Peyer's patch (tissue), 4 donors: ENCODE data around the gene LRCOL1.

Source experiments
- POLR2A ChIP-seq, 2 donors: fragments of 450-650 bp; IDR thresholded peaks; one replicate each; pipeline ENCODE4 v1.5.1; 2017; ENCODE audit warnings: antibody characterized with exemption in 2 of 2, mild to moderate bottlenecking in 2 of 2, moderate library complexity in 2 of 2
- TF ChIP-seq, protein P1 (sequence below), 6 experiments: fragments of 450-650 bp in 4 of 6; fragments of 200-600 bp in 2 of 6; sonication (generic) in 1 of 6; IDR thresholded peaks; one replicate each; pipeline ENCODE4 v1.5.1; 2017 to 2019; ENCODE audit warnings: antibody characterized with exemption in 6 of 6, mild to moderate bottlenecking in 3 of 6, moderate library complexity in 1 of 6

DNA sequence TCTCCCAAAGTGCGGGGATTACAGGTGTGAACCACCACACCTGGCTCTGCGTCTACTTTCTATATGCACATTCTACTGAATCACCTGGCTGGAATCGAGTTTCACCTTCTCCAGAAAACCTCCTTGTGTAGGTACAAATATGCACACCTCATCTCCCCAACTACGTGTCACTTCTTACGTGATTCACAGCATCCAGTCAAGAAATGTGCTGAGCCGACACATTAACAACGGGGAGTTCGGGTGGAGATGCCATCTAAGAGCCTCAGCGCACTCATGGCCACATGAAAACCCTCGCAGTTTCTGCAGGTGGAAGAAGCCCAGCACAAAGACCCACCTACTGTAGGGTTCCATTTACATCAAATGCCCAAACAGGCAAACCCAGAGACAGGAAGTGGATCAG is 37.5 kb upstream of the LRCOL1 start:
- no peak for TF ChIP-seq POLR2A (IDR thresholded peaks at IDR 0.05)
- TF ChIP-seq, protein P1, sequence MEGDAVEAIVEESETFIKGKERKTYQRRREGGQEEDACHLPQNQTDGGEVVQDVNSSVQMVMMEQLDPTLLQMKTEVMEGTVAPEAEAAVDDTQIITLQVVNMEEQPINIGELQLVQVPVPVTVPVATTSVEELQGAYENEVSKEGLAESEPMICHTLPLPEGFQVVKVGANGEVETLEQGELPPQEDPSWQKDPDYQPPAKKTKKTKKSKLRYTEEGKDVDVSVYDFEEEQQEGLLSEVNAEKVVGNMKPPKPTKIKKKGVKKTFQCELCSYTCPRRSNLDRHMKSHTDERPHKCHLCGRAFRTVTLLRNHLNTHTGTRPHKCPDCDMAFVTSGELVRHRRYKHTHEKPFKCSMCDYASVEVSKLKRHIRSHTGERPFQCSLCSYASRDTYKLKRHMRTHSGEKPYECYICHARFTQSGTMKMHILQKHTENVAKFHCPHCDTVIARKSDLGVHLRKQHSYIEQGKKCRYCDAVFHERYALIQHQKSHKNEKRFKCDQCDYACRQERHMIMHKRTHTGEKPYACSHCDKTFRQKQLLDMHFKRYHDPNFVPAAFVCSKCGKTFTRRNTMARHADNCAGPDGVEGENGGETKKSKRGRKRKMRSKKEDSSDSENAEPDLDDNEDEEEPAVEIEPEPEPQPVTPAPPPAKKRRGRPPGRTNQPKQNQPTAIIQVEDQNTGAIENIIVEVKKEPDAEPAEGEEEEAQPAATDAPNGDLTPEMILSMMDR (IDR thresholded peaks at IDR 0.05), result no peak
